ENCODE results near the gene NELFCD.

- no peak for TF ChIP-seq ZNF350 (tag by site-specific recombination; IDR thresholded peaks at IDR 0.05)
- TF ChIP-seq SP2 (tag by site-specific recombination; IDR thresholded peaks at IDR 0.05) = no peak
- no peak for TF ChIP-seq YY1 (tag by site-specific recombination; IDR thresholded peaks at IDR 0.05)
- TF ChIP-seq, protein P1, sequence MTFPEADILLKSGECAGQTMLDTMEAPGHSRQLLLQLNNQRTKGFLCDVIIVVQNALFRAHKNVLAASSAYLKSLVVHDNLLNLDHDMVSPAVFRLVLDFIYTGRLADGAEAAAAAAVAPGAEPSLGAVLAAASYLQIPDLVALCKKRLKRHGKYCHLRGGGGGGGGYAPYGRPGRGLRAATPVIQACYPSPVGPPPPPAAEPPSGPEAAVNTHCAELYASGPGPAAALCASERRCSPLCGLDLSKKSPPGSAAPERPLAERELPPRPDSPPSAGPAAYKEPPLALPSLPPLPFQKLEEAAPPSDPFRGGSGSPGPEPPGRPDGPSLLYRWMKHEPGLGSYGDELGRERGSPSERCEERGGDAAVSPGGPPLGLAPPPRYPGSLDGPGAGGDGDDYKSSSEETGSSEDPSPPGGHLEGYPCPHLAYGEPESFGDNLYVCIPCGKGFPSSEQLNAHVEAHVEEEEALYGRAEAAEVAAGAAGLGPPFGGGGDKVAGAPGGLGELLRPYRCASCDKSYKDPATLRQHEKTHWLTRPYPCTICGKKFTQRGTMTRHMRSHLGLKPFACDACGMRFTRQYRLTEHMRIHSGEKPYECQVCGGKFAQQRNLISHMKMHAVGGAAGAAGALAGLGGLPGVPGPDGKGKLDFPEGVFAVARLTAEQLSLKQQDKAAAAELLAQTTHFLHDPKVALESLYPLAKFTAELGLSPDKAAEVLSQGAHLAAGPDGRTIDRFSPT (tag by site-specific recombination; IDR thresholded peaks at IDR 0.05) = no peak
- TF ChIP-seq ZNF121 (tag by site-specific recombination; IDR thresholded peaks at IDR 0.05) = no peak
- TF ChIP-seq PRDM4 (tag by site-specific recombination; IDR thresholded peaks at IDR 0.05) = no peak
- TF ChIP-seq ZNF280D (tag by site-specific recombination; IDR thresholded peaks at IDR 0.05) = no peak
- no peak for TF ChIP-seq ZNF571 (tag by site-specific recombination; IDR thresholded peaks at IDR 0.05)
- TF ChIP-seq ZNF776 (tag by site-specific recombination; IDR thresholded peaks at IDR 0.05; ENCODE audit: borderline replicate concordance) = no peak
Measured at GRCh38 chr20:59014680-59015389, 33.8 kb downstream of the NELFCD start.

Measured in HEK293 (cell line).